HG03135 (cell line): ENCODE results near the gene ATP13A2.
A peak's percentile ranks its signal among the peaks of the same experiment; 100 is the strongest.
"Not testable (repeated sequence)": the region's sequence is repeated elsewhere in the genome, so short reads cannot be mapped to it uniquely, and the experiment has no call there.

ENCODE experiments used
- ATAC-seq: cut with Tn5 transposase; IDR thresholded peaks from one replicate; pipeline ENCODE4 v1.9.1; 2021; ENCODE audit warnings: mild to moderate bottlenecking, moderate library complexity; ENCODE audit not compliant: unreplicated experiment

The ATP13A2 gene

GRCh38 chr1:16965486-16966067 is 46.2 kb downstream of the ATP13A2 start:
- no peak for ATAC-seq

GRCh38 chr1:16964169-16964568 is 47.6 kb downstream of the ATP13A2 start:
- ATAC-seq, result not testable (repeated sequence)

- no peak for ATAC-seq
Observed at GRCh38 chr1:16961297-16962133, 50.2 kb downstream of the ATP13A2 start.

- peak; percentile 65 for ATAC-seq
Observed at GRCh38 chr1:16960560-16961296, 51.0 kb downstream of the ATP13A2 start.

- no peak for ATAC-seq
Observed at GRCh38 chr1:16958475-16958874, 53.3 kb downstream of the ATP13A2 start.

- no peak for ATAC-seq
Observed at GRCh38 chr1:16957731-16958130, 54.0 kb downstream of the ATP13A2 start.

DNA sequence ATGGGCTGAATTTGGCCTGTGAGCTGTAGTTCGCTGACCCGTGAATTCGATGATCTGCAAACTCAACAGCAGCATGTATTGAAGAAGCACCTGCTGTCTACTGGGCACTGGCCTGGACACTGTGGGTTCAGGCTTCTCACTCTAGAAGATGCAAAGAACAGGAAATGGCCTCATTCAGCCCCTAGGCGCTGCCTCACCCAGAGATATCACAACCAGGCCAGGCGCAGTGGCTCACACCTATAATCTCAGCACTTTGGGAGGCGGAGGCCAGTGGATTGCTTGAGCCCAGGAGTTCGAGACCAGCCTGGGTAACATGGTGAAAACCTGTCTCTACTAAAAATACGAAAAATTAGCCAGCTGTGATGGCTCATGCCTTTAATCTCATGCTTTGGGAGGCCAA is 55.0 kb downstream of the ATP13A2 start:
- no peak for ATAC-seq

DNA sequence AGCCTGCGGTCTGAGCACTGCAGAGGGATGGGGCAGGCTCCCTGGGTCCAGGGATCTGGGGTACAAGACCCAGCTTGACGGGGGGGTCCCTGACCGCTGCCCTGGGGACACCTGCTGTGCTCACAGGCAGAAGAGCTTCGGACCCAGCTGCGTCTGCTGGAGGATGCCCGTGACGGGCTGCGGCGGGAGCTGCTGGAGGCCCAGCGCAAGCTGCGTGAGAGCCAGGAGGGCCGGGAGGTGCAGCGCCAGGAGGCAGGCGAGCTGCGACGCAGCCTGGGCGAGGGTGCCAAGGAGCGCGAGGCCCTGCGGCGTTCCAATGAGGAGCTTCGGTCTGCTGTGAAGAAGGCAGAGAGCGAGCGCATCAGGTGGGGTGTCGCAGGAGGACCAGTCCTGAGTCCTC is 56.5 kb downstream of the ATP13A2 start:
- no peak for ATAC-seq

GRCh38 chr1:16954579-16954978 is 57.1 kb downstream of the ATP13A2 start:
- no peak for ATAC-seq

GRCh38 chr1:16952376-16952775 is 59.4 kb downstream of the ATP13A2 start:
- not testable (repeated sequence) for ATAC-seq

GRCh38 chr1:16949026-16949425 is 62.7 kb downstream of the ATP13A2 start:
- not testable (repeated sequence) for ATAC-seq

- ATAC-seq, result not testable (repeated sequence)
Observed at GRCh38 chr1:16948282-16948891, 63.3 kb downstream of the ATP13A2 start.

DNA sequence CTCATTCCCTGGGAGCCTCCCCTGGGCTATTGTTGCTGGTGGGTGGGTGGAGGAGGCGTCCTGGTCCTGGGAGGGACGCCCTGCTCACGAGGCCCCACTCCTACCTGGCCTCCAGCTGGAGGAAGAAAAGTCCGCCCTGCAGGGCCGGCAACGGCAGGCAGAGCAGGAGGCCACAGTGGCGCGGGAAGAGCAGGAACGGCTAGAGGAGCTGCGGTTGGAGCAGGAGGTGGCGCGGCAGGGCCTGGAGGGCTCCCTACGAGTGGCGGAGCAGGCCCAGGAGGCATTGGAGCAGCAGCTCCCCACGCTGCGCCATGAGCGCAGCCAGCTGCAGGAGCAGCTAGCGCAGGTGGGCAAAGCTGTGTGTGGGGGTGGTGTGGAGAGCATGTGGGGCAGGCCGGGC is 65.1 kb downstream of the ATP13A2 start:
- ATAC-seq, result no peak

- not testable (repeated sequence) for ATAC-seq
Observed at GRCh38 chr1:16946185-16946584, 65.5 kb downstream of the ATP13A2 start.

GRCh38 chr1:16945512-16945911 is 66.2 kb downstream of the ATP13A2 start:
- ATAC-seq, result not testable (repeated sequence)

DNA sequence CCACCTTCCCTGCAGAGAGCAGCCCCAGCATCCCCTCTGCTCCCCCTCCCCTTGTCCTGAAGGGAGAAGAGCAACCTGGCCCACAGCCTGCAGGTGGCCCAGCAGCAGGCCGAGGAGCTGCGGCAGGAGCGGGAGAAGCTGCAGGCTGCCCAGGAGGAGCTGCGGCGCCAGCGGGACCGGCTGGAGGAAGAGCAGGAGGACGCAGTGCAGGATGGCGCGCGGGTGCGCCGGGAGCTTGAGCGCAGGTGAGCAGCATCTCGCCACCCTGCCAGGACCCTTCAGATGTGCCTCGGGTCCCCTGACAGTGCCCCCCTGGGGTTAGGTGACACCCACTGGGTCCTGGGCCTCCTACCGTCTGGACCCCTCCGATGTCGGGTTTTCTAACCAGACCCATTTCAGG is 67.7 kb downstream of the ATP13A2 start:
- no peak for ATAC-seq

GRCh38 chr1:16939386-16940180 is 72.1 kb downstream of the ATP13A2 start:
- ATAC-seq, result not testable (repeated sequence)

- no peak for ATAC-seq
Observed at GRCh38 chr1:16938351-16939321, 73.1 kb downstream of the ATP13A2 start.

GRCh38 chr1:16936580-16936979 is 75.1 kb downstream of the ATP13A2 start:
- ATAC-seq, result not testable (repeated sequence)
